ENCODE data around the gene PPIA.

DNA sequence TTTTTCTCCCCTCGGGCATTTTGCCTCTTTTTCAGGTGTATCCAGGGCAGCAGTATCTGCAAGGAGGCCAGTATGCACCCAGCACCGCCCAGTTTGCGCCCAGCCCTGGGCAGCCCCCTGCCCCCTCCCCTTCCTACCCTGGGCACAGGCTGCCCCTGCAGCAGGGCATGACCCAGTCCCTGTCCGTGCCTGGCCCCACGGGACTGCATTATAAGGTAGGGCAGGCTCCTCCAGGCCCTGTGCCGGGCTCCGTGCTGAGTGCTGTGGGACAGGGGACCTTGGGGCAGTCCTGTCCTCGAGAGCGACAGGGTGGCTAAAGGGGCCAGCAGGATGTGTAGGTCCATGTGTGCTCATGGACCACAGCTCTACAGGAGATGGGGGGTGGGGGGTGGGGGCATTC lies 37.2 kb upstream of the PPIA start:
- no peak for TF ChIP-seq ZNF138 (CRISPR knock-in tag; conservative IDR thresholded peaks at IDR 0.05)
- no peak for TF ChIP-seq SP1 (CRISPR knock-in tag; conservative IDR thresholded peaks at IDR 0.05)
- TF ChIP-seq, protein P1, sequence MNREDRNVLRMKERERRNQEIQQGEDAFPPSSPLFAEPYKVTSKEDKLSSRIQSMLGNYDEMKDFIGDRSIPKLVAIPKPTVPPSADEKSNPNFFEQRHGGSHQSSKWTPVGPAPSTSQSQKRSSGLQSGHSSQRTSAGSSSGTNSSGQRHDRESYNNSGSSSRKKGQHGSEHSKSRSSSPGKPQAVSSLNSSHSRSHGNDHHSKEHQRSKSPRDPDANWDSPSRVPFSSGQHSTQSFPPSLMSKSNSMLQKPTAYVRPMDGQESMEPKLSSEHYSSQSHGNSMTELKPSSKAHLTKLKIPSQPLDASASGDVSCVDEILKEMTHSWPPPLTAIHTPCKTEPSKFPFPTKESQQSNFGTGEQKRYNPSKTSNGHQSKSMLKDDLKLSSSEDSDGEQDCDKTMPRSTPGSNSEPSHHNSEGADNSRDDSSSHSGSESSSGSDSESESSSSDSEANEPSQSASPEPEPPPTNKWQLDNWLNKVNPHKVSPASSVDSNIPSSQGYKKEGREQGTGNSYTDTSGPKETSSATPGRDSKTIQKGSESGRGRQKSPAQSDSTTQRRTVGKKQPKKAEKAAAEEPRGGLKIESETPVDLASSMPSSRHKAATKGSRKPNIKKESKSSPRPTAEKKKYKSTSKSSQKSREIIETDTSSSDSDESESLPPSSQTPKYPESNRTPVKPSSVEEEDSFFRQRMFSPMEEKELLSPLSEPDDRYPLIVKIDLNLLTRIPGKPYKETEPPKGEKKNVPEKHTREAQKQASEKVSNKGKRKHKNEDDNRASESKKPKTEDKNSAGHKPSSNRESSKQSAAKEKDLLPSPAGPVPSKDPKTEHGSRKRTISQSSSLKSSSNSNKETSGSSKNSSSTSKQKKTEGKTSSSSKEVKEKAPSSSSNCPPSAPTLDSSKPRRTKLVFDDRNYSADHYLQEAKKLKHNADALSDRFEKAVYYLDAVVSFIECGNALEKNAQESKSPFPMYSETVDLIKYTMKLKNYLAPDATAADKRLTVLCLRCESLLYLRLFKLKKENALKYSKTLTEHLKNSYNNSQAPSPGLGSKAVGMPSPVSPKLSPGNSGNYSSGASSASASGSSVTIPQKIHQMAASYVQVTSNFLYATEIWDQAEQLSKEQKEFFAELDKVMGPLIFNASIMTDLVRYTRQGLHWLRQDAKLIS (CRISPR knock-in tag; IDR thresholded peaks at IDR 0.05; ENCODE audit: borderline replicate concordance): no peak
- no peak for TF ChIP-seq CREB1 (CRISPR knock-in tag; IDR thresholded peaks at IDR 0.05)
- no peak for TF ChIP-seq GRHL2 (CRISPR knock-in tag; IDR thresholded peaks at IDR 0.05; ENCODE audit: insufficient replicate concordance, severe bottlenecking)
- TF ChIP-seq FOXP1 (CRISPR knock-in tag; IDR thresholded peaks at IDR 0.05; ENCODE audit: borderline replicate concordance): no peak
- no peak for TF ChIP-seq KAT7 (CRISPR knock-in tag; IDR thresholded peaks at IDR 0.05; ENCODE audit: borderline replicate concordance)
- TF ChIP-seq, protein P2, sequence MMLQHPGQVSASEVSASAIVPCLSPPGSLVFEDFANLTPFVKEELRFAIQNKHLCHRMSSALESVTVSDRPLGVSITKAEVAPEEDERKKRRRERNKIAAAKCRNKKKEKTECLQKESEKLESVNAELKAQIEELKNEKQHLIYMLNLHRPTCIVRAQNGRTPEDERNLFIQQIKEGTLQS (CRISPR knock-in tag; conservative IDR thresholded peaks at IDR 0.05): no peak
- TF ChIP-seq, protein P3, sequence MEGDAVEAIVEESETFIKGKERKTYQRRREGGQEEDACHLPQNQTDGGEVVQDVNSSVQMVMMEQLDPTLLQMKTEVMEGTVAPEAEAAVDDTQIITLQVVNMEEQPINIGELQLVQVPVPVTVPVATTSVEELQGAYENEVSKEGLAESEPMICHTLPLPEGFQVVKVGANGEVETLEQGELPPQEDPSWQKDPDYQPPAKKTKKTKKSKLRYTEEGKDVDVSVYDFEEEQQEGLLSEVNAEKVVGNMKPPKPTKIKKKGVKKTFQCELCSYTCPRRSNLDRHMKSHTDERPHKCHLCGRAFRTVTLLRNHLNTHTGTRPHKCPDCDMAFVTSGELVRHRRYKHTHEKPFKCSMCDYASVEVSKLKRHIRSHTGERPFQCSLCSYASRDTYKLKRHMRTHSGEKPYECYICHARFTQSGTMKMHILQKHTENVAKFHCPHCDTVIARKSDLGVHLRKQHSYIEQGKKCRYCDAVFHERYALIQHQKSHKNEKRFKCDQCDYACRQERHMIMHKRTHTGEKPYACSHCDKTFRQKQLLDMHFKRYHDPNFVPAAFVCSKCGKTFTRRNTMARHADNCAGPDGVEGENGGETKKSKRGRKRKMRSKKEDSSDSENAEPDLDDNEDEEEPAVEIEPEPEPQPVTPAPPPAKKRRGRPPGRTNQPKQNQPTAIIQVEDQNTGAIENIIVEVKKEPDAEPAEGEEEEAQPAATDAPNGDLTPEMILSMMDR (IDR thresholded peaks at IDR 0.05): no peak
- TF ChIP-seq ETV6 (CRISPR knock-in tag; IDR thresholded peaks at IDR 0.05): no peak
- TF ChIP-seq, protein P4, sequence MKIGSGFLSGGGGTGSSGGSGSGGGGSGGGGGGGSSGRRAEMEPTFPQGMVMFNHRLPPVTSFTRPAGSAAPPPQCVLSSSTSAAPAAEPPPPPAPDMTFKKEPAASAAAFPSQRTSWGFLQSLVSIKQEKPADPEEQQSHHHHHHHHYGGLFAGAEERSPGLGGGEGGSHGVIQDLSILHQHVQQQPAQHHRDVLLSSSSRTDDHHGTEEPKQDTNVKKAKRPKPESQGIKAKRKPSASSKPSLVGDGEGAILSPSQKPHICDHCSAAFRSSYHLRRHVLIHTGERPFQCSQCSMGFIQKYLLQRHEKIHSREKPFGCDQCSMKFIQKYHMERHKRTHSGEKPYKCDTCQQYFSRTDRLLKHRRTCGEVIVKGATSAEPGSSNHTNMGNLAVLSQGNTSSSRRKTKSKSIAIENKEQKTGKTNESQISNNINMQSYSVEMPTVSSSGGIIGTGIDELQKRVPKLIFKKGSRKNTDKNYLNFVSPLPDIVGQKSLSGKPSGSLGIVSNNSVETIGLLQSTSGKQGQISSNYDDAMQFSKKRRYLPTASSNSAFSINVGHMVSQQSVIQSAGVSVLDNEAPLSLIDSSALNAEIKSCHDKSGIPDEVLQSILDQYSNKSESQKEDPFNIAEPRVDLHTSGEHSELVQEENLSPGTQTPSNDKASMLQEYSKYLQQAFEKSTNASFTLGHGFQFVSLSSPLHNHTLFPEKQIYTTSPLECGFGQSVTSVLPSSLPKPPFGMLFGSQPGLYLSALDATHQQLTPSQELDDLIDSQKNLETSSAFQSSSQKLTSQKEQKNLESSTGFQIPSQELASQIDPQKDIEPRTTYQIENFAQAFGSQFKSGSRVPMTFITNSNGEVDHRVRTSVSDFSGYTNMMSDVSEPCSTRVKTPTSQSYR (CRISPR knock-in tag; IDR thresholded peaks at IDR 0.05): no peak

Measured in WTC11 (cell line).